GM12874 (cell line): Measurements from ENCODE around the gene HS3ST3A1.

Experiments used
- TF ChIP-seq, protein P1 (sequence below): IDR thresholded peaks from 2 replicates; pipeline ENCODE4 v1.5.1; 2011; ENCODE audit warnings: low read depth, mild to moderate bottlenecking, control low read depth, low read length, moderate library complexity; ENCODE audit not compliant: insufficient read depth

Gene HS3ST3A1

DNA sequence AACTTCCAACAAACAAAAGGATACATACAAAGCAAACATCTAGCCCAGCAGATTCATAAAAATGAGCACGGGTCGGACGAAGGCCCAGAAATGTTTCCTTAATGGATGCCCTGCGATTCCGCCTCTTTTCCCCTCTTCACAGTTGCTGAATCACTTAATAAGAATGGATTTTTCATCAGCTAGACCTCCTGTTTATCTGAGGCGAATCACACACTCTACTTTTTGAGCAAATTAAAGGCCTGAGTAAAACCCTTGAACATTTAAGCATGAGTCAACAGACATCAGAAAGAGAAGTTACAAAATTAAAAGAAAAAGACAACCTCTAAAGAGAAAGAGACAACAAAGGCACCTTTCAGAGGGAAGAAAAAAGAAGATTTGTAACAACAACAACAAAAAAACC is 44.7 kb downstream of the HS3ST3A1 start:
- TF ChIP-seq, protein P1, sequence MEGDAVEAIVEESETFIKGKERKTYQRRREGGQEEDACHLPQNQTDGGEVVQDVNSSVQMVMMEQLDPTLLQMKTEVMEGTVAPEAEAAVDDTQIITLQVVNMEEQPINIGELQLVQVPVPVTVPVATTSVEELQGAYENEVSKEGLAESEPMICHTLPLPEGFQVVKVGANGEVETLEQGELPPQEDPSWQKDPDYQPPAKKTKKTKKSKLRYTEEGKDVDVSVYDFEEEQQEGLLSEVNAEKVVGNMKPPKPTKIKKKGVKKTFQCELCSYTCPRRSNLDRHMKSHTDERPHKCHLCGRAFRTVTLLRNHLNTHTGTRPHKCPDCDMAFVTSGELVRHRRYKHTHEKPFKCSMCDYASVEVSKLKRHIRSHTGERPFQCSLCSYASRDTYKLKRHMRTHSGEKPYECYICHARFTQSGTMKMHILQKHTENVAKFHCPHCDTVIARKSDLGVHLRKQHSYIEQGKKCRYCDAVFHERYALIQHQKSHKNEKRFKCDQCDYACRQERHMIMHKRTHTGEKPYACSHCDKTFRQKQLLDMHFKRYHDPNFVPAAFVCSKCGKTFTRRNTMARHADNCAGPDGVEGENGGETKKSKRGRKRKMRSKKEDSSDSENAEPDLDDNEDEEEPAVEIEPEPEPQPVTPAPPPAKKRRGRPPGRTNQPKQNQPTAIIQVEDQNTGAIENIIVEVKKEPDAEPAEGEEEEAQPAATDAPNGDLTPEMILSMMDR, result no peak

DNA sequence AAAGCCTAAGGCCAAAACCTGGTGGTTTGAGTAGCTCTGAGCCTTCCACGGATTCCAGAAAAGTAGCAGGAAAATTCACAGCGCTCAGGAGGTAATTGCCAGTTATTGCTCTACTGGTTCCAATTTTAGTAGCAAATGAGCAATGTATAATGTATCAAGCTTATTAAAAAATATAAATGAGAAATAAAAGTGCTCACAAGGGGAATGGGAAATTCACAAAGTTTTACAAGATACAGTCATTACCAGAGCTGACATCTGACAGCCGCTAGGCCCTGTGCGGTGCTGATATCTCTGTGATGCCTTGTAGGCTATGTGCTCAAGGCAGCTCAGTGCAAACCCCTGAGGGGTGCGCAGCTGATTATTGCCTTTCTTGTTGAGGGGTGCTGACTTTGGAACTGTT is 47.5 kb downstream of the HS3ST3A1 start:
- TF ChIP-seq, protein P1, result no peak

DNA sequence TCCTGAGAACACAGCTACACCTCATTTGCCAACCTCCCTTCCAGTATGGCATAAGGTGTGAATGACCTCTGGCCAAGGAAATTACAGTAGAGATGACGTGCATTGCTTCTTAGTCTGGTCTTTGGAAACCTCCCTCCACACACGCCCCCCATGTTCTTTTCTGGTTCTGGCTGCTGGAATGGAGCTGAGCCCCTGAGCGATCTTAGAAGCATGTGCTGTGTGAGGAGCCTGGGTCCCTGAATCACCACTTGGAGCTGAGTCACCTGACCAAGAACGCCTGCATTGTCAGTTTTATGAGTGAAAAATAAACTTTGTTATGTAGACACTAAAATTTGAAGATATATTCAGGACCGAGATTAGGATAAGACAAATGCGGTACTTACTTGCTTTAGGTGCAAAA is 51.4 kb downstream of the HS3ST3A1 start:
- TF ChIP-seq, protein P1, result no peak

DNA sequence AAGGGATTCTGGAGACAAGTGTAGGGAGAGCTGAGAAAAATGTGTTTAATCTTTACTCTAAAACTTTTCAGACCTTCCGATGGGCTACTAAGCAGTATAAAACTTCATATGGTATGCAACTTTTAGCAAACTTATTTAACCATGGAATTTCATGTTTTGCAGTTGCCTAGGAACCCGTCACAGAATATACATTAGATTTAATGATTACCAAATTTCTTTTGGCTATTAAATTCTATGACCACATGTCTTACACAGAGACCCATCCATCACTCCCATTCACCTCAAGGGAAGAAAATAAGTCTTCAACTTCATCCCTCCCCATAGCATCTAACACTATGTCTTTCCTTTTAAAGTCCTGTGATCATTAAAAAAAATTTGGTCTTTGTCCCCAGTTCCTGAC is 54.9 kb downstream of the HS3ST3A1 start:
- TF ChIP-seq, protein P1, result no peak

DNA sequence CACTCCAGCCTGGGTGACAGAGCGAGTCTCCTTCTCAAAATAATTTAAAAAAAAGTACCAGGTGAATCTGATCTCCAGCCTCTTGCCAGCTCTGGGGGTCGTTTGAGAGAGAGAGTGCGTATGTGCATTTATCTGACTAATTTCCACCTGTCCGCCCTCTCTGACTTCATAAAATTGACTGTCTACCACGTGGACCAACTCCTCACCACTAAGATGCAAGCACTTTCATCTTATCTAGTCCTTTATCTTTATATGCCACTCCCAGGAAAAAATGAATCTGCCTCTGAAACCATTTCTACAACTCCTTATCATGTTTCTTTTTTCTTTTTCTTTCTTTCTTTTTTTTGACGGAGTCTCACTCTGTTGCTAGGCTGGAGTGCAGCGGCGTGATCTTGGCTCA is 55.8 kb downstream of the HS3ST3A1 start:
- TF ChIP-seq, protein P1, result no peak

DNA sequence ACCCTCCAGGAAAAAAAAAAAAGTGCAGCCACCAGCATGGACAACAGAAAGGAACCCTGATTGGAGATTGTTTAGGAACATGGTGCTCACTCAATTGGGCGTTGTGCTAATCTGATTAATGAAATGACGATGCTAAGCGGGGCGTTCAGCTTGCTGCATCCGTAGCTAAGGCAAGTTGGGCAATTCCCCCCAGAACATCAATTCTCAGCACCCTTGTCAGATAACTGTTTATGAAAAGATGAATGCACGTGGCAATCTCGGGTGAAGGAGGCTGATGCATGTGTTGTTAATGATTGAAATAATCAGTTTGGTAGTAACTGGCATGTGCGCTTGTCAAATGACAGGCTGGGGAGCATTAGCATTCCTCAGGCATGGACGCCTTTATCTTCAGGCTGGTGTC is 57.0 kb downstream of the HS3ST3A1 start:
- TF ChIP-seq, protein P1, result no peak

DNA sequence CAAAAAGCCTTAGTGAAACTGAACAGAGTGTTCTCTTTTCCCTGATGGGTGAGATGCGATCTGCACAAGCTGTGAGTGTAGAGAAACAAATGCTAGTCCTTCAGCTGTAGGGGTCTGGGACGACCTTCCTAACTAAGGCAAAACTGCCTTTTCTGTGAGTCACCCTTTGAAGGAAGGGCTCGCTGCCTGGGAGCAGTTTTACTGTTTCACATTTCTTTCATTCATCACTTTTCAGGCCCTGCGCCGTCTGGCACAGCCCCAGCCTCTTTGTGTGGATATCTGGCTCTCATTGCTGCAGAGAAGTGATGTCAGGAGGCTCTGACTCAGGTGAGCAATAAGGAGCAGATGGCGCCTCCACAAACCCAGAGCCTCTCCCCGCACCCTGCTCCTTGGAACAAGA is 57.4 kb downstream of the HS3ST3A1 start:
- TF ChIP-seq, protein P1, result no peak

DNA sequence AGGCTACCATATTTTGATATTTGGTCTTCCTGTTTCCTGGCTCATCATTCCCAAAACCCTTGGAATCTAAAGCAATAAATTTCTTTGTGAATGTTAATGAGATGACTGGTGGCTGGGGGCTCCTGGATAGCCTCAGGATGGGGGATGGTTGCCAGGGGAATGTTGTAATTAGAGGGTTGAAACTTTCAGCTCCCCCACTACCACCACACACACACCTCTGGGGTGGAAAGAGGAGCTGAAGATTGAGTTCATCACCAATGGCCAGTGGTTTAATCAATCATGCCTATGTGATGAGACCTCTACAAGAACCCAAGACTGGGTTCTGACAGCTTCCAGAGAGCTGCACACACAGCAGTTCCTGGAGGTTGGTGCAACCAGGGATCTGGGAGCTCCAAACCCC is 59.1 kb downstream of the HS3ST3A1 start:
- TF ChIP-seq, protein P1, result no peak
